Heart right ventricle (tissue), 16 donors: ENCODE measurements around the gene C6orf132. TPM values are rescaled to one million over a fixed set of nuclear protein-coding genes. Genes with fewer than 3 reads are reported as not detected.
"Not testable (repeated sequence)": the region's sequence is repeated elsewhere in the genome, so short reads cannot be mapped to it uniquely, and the experiment has no call there.

Experiments used
- ATAC-seq, 8 donors: fragments of 200-7000 bp; cut with Tn5 transposase; one replicate each; pipeline ENCODE4 v1.9.1; 2020; ENCODE audit warnings: mild to moderate bottlenecking in 8 of 8, moderate library complexity in 8 of 8, moderate number of reproducible peaks in 1 of 8
- DNase-seq, 2 donors: peaks; one replicate each; pipeline ENCODE4 v3.0.0-alpha.2; 2020
- H3K27ac ChIP-seq, 10 donors: fragments of 200-600 bp; sonication (generic) in 2 of 10; one replicate each; pipeline versions ENCODE4 v1.5.0 to v1.8.0; 2020 to 2022; ENCODE audit warnings: mild to moderate bottlenecking in 3 of 10
- H3K27me3 ChIP-seq, 7 donors: fragments of 200-600 bp; one replicate each; pipeline ENCODE4 v1.8.0; 2021 to 2022; ENCODE audit warnings: mild to moderate bottlenecking in 2 of 7
- H3K36me3 ChIP-seq, 9 donors: fragments of 200-600 bp; sonication (generic) in 1 of 9; one replicate each; pipeline versions ENCODE4 v1.5.0 to v1.8.0; 2020 to 2022; ENCODE audit warnings: mild to moderate bottlenecking in 2 of 9
- H3K4me1 ChIP-seq, 9 donors: fragments of 200-600 bp; sonication (generic) in 1 of 9; one replicate each; pipeline versions ENCODE4 v1.5.0 to v1.8.0; 2020 to 2022; ENCODE audit warnings: mild to moderate bottlenecking in 4 of 9
- H3K4me3 ChIP-seq, 10 donors: fragments of 200-600 bp; sonication (generic) in 2 of 10; one replicate each; pipeline versions ENCODE4 v1.5.0 to v1.8.0; 2020 to 2022; ENCODE audit warnings: mild to moderate bottlenecking in 7 of 10, moderate library complexity in 2 of 10
- H3K9me3 ChIP-seq, 11 donors: fragments of 200-600 bp in 10 of 11; sonication (generic) in 2 of 11; one replicate each; pipeline versions ENCODE4 v1.5.0 to v1.8.0; 2013 to 2022; ENCODE audit warnings: mild to moderate bottlenecking in 2 of 11, control low read depth in 1 of 11, moderate library complexity in 1 of 11
- WGBS, 2 donors: extraction: QIAGEN DNeasy Blood & Tissue Kit; methylation state at CpG; one replicate each; pipeline ENCODE4 v1.1.7; 2013; ENCODE audit warnings: inconsistent platforms in 1 of 2; 5-methylcytosine and 5-hydroxymethylcytosine counted together
- intact Hi-C, 10 donors: fragments of 100-400 bp; cut with DNase I; formaldehyde crosslinking; loops; one replicate each; pipeline versions ENCODE4 v1.11.1 to v1.14.2; 2022
- polyA plus RNA-seq, 2 donors: library from polyadenylated mRNA; stranded (reverse); fragments of 200-250 nt; gene quantifications; one replicate each; pipeline ENCODE4 v1.2.3, GENCODE V29; 2013
- total RNA-seq, 10 donors: library from RNA; stranded (reverse); fragmentation: NEBNext Ultra II Directional in 3 of 10; extraction: Animal tissue kit (Norgen Biotek cat#: 25700) in 3 of 10; gene quantifications; one replicate each; pipeline versions ENCODE4 v1.2.1 to v1.2.4, GENCODE V29; 2021 to 2023
- TF ChIP-seq, protein P1 (sequence below), 9 donors: fragments of 200-600 bp; sonication (generic) in 2 of 9; IDR thresholded peaks; one replicate each; pipeline versions ENCODE4 v1.5.0 to v1.8.0; 2021 to 2022; ENCODE audit warnings: antibody characterized with exemption in 9 of 9, mild to moderate bottlenecking in 5 of 9, moderate library complexity in 1 of 9
- donor health status: Arrhythmogenic right ventricular cardiomyopathy.
- donor health status: ischemic (EF 13 %, LVEDD 7.1; RV severe dilation, severe dysfunction).
- donor health status: healthy with polysubstance abuse.
- donor health status: DM: no; HTN: yes; CAD: no.
- donor health status: DM: no; HTN: no; CAD: no.
- donor health status: ischemic (EF 25% LVEDD 6.9; RV normal size, moderate dysfunction).
- donor health status: ischemic (EF 25% LVEDD 5.7; RV mildly dilated, moderate dysfunction).
- donor health status: healthy.
- donor health status: DM: yes; HTN: yes; CAD: no.
- donor health status: Ischemic cardiomyopathy.
- donor health status: ischemic (EF 35%, LVEDD 5.7; RV mildly dilated, moderate dysfunction).
- donor health status: nonischemic (EF 11% LVEDD 7.7; RV severe dilation, severe dysfunction).
- donor health status: DM: yes; HTN: yes; CAD: no.
- donor health status: PGD.
- donor health status: ischemic (EF 29% LVEDD 5.4; RV normal size, mild dysfunction).
- donor health status: nonischemic (EF 23%, LVEDD 6.1; RV moderate dilation, normal function).

The C6orf132 gene
- total and polyA plus RNA-seq, 12 donors: 0.23 to 2.9 (median 1.9) TPM

DNA sequence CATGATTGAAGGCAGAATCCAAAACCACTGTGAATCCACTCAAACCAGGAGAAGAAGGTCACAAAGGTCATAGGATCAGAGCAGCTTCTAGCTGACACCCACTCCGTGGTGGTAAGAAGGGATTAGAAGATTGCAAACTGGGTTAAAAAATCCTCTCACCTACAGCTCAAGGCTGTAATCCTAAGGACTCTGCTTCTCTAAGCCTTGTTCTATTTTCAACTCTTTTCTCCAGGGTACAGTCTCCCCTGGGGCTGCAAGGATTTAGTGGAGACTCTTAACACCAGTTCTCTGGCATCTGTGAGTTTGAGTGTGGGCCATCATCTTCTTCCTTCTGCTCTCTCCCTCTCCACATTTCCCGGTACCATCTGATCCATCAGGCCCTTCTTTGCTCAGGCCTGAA is 30.7 kb upstream of the C6orf132 start, which contains the start of gene GUCA1A:
GUCA1A (plus strand) TSS at position 264 of the 400 bp plus-strand sequence. CDS start 250 bp downstream, outside the sequence.
- H3K4me3 ChIP-seq: no peak within 1 kb of the TSS
- peaks cover 0 to 3% (median 0%) of the 10 kb centered on the region in 11 donors for H3K9me3 ChIP-seq
- H3K27me3 ChIP-seq: peaks cover 0 to 6% (median 1%) of the 10 kb centered on the region in 7 donors
- TF ChIP-seq, protein P1, sequence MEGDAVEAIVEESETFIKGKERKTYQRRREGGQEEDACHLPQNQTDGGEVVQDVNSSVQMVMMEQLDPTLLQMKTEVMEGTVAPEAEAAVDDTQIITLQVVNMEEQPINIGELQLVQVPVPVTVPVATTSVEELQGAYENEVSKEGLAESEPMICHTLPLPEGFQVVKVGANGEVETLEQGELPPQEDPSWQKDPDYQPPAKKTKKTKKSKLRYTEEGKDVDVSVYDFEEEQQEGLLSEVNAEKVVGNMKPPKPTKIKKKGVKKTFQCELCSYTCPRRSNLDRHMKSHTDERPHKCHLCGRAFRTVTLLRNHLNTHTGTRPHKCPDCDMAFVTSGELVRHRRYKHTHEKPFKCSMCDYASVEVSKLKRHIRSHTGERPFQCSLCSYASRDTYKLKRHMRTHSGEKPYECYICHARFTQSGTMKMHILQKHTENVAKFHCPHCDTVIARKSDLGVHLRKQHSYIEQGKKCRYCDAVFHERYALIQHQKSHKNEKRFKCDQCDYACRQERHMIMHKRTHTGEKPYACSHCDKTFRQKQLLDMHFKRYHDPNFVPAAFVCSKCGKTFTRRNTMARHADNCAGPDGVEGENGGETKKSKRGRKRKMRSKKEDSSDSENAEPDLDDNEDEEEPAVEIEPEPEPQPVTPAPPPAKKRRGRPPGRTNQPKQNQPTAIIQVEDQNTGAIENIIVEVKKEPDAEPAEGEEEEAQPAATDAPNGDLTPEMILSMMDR (IDR thresholded peaks at IDR 0.05): no peak
- intact Hi-C loops: loop anchor here in 1 of 10 donors (10.0 kb wide), 1 partner anchor 398 kb away; the partner anchor contains the start of gene FRS3
- DNase-seq (no peak), ATAC-seq (no peak)
- no peaks in the 10 kb centered on the region for H3K36me3 ChIP-seq
- WGBS, 2 donors: 79 to 90% methylated on average over 2 of the region's 2 CpGs
- H3K4me1 ChIP-seq: peaks cover 0 to 3% (median 0%) of the 10 kb centered on the region in 9 donors
- no peak within 1 kb of the TSS for H3K27ac ChIP-seq

DNA sequence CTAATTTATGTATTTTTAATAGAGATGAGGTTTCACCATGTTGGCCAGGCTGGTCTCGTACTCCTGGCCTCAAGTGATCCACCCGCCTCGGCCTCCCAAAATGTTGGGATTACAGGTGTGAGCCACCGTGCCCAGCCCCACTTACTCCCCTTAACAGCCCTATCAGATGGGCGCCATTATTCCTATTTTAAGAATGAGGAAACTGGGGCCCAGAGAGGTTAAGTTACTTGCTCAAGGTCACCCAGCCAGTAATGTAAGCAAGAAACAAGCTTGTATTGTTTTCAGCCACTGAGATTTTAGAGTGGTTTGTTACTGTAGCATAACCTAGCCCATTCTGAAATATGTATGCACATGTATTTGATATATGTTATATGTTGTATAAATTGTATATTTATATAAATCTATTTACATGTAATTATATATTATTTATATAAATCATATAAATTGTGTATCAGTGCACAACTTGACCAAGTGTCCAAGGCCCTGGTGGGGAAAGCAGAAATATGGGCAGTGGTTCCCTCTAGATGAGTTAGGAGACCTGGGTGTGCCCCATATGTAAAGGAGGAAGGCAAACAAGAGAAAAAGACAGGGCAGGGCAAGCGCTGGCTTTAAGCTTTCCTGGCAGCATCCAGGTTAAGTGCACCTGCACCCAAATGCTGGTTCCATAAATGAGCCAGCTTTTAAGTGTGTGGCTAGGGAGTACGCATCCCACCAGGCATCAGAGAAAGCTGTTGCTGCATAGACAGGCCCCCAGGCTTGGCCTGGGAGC is 29.6 kb upstream of the C6orf132 start:
- TF ChIP-seq, protein P1 (IDR thresholded peaks at IDR 0.05): no peak
- Histone ChIP-seq H3K27ac (no peak overlapping the region), H3K4me1 (no peaks in the 10 kb centered on the region), H3K4me3 (no peak overlapping the region), H3K9me3 (peaks cover 0 to 3% (median 0%) of the 10 kb centered on the region in 11 donors), H3K27me3 (no peaks in the 10 kb centered on the region), H3K36me3 (no peaks in the 10 kb centered on the region)
- no peak for ATAC-seq
- intact Hi-C loops: loop anchor here in 1 of 10 donors (10.0 kb wide), 1 partner anchor 397 kb away; the partner anchor contains the start of gene FRS3
- DNase-seq: no peak
- WGBS, 2 donors: 94 to 95% methylated on average over 7 of the region's 7 CpGs

DNA sequence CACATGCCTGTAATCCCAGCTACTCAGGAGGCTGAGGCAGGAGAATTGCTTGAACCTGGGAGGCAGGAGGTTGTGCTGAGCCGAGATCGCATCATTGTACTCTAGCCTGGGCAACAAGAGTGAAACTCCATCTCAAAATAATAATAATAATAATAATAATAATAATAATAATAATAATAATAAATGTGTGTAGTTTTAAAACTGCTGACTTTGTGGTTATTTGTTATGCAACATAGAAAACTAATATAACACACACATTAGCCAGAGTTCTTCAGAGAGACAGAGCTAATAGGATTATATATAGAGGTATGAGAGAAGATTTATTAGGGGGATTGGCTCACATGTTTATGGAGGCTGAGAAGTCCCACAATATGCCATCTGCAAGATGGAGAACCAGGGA is 27.4 kb upstream of the C6orf132 start:
- 78 to 97% methylated on average over 2 of the region's 2 CpGs for WGBS, 2 donors
- H3K4me3 ChIP-seq: not testable (repeated sequence)

DNA sequence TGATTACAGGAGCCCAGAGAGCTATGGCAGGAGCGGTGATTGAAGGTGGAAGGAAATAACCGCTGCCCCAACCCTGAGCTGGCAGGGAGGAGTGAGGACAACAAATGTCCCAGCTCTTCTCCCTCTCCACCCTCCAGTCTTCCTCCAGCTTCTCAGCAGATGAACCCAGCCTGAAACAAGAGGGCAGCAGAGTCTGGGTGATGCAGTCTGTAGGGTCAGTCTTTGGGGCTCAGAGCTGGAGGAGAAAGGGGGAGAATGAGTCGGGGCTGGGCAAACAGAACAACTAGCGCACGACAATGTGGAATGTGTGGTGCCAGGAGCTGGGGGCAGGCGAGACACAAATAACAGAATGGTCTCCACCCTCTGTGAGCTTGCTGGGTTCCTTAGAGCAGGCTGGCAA is 26.2 kb upstream of the C6orf132 start:
- intact Hi-C loops: loop anchor here in 2 of 10 donors (2.0 to 5.0 kb wide), 2 partner anchors 96 to 391 kb away; partner anchors contain the start of gene FRS3 (in 1 of the 2)

More for the DNA sequence above, 27.4 kb upstream of the C6orf132 start:
- H3K27me3 ChIP-seq, DNase-seq, H3K36me3 ChIP-seq, H3K27ac ChIP-seq, H3K9me3 ChIP-seq, ATAC-seq, H3K4me1 ChIP-seq: not testable (repeated sequence)
- intact Hi-C loops: loop anchor here in 3 of 10 donors (2.0 to 10.0 kb wide), 3 partner anchors 97 to 395 kb away; partner anchors contain the start of gene FRS3 (in 2 of the 3)

More for the DNA sequence above, 26.2 kb upstream of the C6orf132 start:
- 74 to 77% methylated on average over 6 of the region's 6 CpGs for WGBS, 2 donors
- no peak overlapping the region for H3K4me3 ChIP-seq
- DNase-seq (no peak), ATAC-seq (no peak)
- no peaks in the 10 kb centered on the region for H3K36me3 ChIP-seq
- TF ChIP-seq, protein P1 (IDR thresholded peaks at IDR 0.05): no peak
- H3K9me3 ChIP-seq: peaks cover 0 to 3% (median 0%) of the 10 kb centered on the region in 11 donors
- H3K27ac ChIP-seq: no peak overlapping the region
- H3K4me1 ChIP-seq: no peaks in the 10 kb centered on the region
- H3K27me3 ChIP-seq: no peaks in the 10 kb centered on the region
